Cerebellar cortex (tissue), 1 donor: Measurements from ENCODE around the gene DBF4B.
"Not testable (repeated sequence)": the region's sequence is repeated elsewhere in the genome, so short reads cannot be mapped to it uniquely, and the experiment has no call there.

Experiments used
- DNase-seq: peaks from one replicate; pipeline ENCODE4 v3.0.0-alpha.2; 2015; ENCODE audit warnings: low spot score

DBF4B gene

DNA sequence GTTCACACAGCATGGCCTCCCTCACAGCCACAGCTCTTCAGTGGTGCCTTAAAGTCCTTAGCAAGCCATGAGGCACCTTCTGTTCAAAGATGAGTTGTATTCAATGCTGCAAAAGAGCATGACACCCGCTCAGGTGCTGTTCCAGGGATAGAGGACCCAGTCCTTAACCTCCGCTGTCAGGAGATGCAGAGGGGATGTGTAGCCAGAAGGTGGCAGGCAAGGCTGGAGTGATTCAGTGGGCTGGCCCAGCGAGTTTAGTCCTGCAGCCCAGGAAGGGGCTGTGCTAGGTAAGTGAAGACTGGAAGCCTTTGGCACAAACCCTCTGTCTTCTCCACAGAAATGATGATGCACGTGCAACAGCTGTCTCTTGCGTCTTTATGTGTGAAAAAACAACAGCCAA, 25.3 kb downstream of the DBF4B start:
- DNase-seq: peak; percentile 85

DNA sequence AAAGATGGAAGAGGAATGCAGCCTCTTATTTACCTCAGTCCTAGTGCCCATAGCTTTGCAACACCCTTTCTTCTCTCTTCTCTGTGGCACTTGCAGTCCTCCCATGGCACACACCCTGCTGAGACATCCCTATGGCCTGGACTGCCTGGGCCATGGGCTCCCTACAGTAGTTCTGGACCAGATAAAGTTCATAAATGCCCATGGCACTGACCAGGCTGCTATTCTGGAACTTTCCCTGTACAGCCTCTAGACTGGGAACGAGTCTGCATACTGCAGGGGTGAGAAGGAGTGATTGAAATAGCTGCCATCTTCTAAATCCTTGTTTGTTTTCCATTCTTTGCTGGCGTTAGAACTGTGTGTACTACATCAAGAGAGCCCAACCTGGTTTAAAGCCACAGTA, 25.8 kb downstream of the DBF4B start:
- DNase-seq: no peak

GRCh38 chr17:44736551-44737240, 28.2 kb downstream of the DBF4B start:
- DNase-seq: peak; percentile 94

DNA sequence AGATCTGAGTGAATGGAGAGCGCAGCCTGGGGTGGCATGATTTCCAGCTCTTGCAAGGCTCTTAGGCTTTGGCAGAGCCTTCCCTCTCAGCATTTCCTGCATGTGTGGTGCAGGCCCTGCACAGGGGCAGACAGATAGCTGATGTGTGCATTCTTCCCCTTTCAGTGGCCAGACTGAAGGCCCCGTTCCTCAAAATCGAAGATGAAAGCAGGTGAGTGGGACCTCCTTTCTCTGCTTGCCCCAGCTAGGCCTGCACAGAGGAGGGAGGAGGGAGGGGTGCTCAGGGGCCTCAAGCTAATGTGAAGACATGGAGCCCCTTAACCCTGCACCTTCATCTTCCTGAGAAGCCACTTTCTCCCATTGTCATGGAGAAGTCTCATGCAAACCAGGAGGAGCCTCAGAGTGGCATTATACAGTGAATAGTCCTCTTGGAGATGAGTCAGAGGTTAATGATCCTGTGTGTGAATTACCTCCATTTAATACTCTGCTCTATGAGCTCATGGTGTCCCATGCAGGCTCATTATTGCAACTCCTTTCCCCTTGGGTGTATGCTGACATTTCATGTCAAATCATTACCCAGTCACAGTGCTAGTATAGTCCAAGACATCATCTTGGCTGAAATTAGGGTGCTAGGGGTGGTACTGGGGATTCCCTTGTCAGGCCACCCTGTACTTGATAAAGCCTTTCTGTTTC, 29.9 kb downstream of the DBF4B start:
- no peak for DNase-seq

- DNase-seq: peak; percentile 78
Observed at GRCh38 chr17:44741316-44741715, 32.9 kb downstream of the DBF4B start.

GRCh38 chr17:44745301-44745700, 36.8 kb downstream of the DBF4B start:
- no peak for DNase-seq

DNA sequence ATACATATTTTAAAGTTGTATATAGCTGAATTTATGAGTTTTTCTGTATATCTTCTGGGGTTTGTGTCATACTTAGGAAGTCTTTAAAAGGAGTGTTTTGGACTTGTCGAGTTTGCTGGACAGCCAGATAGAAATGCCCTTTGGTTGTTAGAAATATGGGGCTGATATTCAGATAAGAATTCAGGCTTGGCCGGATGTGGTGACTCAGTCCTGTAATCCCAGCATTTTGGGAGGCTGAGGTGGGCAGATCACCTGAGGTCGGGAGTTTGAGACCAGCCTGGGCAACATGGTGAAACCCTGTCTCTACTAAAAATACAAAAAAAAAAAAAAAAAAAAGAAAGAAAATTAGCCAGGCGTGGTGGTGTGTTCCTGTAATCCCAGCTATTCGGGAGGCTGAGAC, 37.3 kb downstream of the DBF4B start:
- DNase-seq: not testable (repeated sequence)

DNA sequence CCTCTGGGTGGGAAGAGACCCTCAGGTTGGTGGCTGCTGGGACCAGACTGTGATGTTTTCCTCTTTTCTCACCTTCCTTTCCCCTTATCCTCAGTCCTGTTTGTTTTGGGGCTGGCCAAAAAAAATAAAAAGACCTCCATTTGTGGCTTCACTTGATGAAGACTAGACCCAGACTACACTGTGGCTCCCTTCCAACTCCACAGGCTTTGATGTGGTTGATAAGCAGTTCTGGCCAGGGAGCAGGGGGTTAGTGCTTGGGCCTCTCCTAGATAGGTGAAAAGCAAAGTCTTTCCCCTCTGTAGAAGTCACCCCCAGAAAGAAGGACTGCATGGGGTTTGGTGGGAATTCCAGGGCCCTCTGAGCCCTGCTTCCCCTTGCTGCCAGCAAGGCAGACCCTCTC, 39.1 kb downstream of the DBF4B start:
- DNase-seq: no peak

DNA sequence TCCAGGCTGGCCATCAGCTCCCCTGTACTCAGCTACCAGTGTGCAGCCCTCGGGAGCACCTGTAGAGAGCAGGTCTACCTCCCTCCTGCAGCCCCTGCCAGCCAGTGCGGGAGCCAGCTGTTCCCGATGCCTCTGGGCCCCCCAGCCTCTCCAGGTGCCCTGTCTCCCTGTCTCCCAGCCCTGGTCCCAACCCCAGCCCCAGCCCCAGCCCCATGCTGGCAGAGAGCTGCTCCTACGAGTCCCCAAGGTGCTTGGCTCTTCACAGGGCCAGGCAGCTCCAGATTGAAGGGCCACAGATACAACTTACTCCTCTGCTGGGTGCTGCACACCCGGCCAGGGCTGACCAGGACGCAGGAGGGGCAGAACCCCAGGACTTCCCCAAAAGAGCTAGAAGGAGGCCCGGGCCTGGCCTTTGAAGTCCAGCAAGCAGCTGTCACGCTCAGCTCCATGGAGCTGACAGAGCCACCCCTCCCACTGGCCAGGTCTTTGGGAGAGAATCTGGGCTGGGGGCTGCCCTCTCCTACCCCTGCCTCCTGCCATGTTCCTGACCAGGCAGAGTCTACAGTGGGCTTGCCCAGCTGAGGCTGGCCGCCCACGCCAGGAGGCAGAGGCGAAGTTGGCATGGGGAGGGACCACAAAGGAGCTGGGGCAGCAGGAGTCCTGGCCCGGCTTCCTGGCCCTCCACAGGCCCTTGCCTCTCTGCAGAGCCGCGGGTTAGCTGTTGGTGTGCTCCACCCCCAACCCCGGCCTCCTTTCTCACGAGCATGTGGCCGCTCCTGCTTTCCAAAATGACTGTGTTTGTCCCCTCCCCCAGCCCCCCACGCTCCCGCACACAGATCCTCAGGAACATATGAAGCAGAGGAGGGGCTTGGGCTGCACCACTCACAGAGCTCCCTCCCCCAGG, 40.9 kb downstream of the DBF4B start:
- DNase-seq: peak; percentile 66

DNA sequence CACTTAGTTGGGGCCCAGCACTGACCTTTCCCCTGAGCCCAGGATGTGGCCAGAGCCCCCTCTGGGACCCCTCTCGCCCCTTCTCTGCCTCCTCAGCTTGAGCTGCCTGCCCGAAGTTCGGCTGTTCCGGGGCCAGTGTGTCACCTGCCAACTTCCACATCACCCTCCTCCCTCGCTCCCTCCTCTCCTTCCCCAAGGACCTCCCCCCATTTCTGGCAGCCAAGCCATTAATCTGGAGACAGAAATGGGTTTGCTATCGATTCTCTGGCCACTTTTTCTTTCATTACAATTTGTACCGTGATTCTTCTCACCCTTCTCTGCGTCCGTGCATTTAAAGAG, 41.5 kb downstream of the DBF4B start:
- peak; percentile 38 for DNase-seq

GRCh38 chr17:44751331-44751730, 42.9 kb downstream of the DBF4B start:
- no peak for DNase-seq

DNA sequence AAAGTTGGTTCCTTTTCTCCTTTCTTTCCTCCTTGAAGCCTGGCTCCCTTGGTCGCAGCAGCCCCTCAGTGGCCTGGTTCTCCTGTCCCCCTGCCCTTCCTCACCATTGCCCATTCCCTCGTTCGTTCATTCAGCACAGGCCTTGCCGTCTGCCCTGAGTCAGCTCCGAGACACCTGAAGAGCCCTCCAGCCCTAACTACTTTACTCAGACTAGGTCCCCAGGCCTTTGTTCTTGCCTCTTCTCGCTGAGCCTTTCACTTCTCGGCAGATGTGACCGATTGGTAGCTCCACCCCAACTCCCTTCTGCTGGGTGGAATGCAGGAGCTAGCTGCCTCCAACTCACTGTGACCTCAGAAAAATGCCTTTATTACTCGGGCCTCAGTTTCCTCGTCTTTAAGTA, 43.3 kb downstream of the DBF4B start:
- DNase-seq: no peak

GRCh38 chr17:44752953-44753861, 44.7 kb downstream of the DBF4B start:
- no peak for DNase-seq

DNA sequence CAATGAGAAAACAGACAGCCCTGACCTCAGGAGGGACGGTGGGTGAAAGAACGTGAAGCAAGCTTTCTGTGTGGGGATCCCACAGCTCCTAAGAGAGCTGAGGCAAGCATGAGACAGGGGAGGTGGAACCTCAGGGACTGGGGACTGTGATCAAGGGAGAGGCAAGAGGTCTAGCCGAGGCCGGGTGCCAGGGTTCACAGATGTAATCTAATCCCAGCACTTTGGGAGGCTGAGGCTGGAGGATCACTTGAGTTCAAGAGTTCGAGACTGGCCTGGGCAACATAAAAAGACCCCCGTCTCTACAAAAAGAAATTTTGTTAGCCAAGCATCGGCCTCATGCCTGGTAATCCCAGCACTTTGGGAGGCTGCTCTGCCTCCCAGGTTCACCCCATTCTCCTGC, 45.8 kb downstream of the DBF4B start:
- no peak for DNase-seq

GRCh38 chr17:44755180-44755579, 46.7 kb downstream of the DBF4B start:
- DNase-seq: not testable (repeated sequence)

DNA sequence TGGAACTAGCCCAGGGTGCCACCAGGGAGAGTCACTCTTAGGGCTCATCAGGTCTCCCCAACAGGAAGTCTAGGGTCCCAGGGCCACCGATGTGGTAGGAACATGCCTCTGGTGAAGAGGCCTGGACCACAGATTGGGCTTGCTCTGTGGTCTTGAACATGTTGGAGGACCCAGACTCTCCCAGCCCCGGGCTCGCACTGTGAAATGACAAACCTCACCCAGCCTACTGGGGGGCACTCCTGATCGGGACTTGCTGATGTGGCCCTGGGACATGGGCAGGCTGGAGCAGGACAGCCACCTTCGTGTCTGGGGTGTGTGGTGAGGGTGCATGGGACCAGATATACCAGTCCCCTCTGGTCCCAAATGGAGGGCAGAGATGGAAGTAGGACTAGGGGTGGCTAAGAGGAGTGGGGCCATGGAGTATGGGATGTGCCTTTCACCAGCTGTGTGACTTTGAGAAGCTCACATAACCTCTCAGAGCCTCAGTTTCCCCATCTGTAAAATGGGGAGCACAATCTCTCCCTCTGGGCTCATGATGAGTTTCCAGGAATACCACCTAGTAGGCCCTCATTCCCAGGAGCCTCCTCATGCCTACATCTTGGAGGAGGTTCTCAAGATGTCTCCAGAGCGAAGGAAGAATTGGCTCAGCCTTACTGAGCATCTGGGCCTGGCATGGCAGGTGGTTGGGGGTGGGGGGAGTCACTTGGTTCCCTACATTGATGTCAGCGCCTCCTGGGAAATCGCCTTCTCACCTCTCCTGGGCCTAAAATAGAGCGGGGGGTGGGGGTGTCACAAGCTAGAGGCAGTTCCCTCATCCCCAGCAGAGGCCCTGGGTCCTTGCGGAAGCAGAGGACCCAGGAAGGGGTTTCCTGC, 48.8 kb downstream of the DBF4B start:
- no peak for DNase-seq

- no peak for DNase-seq
Observed at GRCh38 chr17:44757918-44758413, 49.5 kb downstream of the DBF4B start.

- DNase-seq: no peak
Observed at GRCh38 chr17:44758414-44759085, 50.1 kb downstream of the DBF4B start, which contains the start of gene ADAM11. TSS of gene ADAM11 (plus strand) at chr17:44758988. CDS start at chr17:44759200, 212 bp downstream.

- DNase-seq: no peak
Observed at GRCh38 chr17:44759086-44759915, 50.8 kb downstream of the DBF4B start.
